Neural cell (in vitro differentiated cells): ENCODE data around the gene CCL17. TPM values are rescaled to one million over a fixed set of nuclear protein-coding genes. Genes with fewer than 3 reads are reported as not detected.

Experiments used
- H2AFZ ChIP-seq: fragments of 200-600, 300-800 bp; sonication (generic), shearing (Covaris generic); 2 replicates; pipeline ENCODE4 v1.6.0; 2014; ENCODE audit warnings: low read depth, mild to moderate bottlenecking, antibody characterized with exemption, low read length, moderate library complexity
- H3F3A ChIP-seq: fragments of 200-600 bp; shearing (Covaris generic); 2 replicates; pipeline ENCODE4 v1.6.1; 2016; ENCODE audit warnings: mild to moderate bottlenecking, moderate library complexity, mixed read lengths, antibody characterized with exemption, low read length; ENCODE audit not compliant: insufficient read depth, poor library complexity, severe bottlenecking
- H3K27ac ChIP-seq: fragments of 200-600, 300-800 bp; sonication (generic), shearing (Covaris generic); 2 replicates; pipeline ENCODE4 v1.5.1; 2014; ENCODE audit warnings: mild to moderate bottlenecking, low read length, moderate library complexity
- H3K27me3 ChIP-seq: fragments of 300-800, 200-600 bp; sonication (generic), shearing (Covaris generic); 2 replicates; pipeline ENCODE4 v1.6.0; 2014; ENCODE audit warnings: mild to moderate bottlenecking, low read depth, low read length, moderate library complexity; ENCODE audit not compliant: insufficient read depth
- H3K36me3 ChIP-seq: fragments of 300-800, 200-600 bp; sonication (generic), shearing (Covaris generic); 2 replicates; pipeline ENCODE4 v1.5.1; 2014; ENCODE audit warnings: mild to moderate bottlenecking, antibody characterized with exemption, low read length, moderate library complexity; ENCODE audit not compliant: insufficient read depth
- H3K4me2 ChIP-seq: fragments of 300-800, 200-600 bp; sonication (generic), shearing (Covaris generic); 2 replicates; pipeline ENCODE4 v1.6.0; 2014; ENCODE audit warnings: mild to moderate bottlenecking, low read length
- H3K4me3 ChIP-seq: fragments of 300-800, 200-600 bp; sonication (generic), shearing (Covaris generic); 2 replicates; pipeline ENCODE4 v1.5.1; 2014; ENCODE audit warnings: mild to moderate bottlenecking, low read length, moderate library complexity
- H3K79me2 ChIP-seq: fragments of 200-600 bp; shearing (Covaris generic); replicated peaks from 2 replicates; pipeline ENCODE4 v1.6.0; 2014; ENCODE audit warnings: mild to moderate bottlenecking, low read length, moderate library complexity; ENCODE audit not compliant: insufficient read depth
- H3K9ac ChIP-seq: fragments of 300-800, 200-600 bp; sonication (generic), shearing (Covaris generic); 2 replicates; pipeline ENCODE4 v1.6.1; 2016; ENCODE audit warnings: mild to moderate bottlenecking, low read length, mixed read lengths
- H3K9me2 ChIP-seq: fragments of 200-600 bp; shearing (Covaris generic); 2 replicates; pipeline ENCODE4 v1.6.1; 2016; ENCODE audit warnings: mild to moderate bottlenecking, low read length, mixed read lengths; ENCODE audit not compliant: insufficient read depth
- H3K9me3 ChIP-seq: fragments of 200-600, 300-800 bp; sonication (generic), shearing (Covaris generic); 2 replicates; pipeline ENCODE4 v1.6.1; 2016; ENCODE audit warnings: mild to moderate bottlenecking, mixed run types, low read length, moderate library complexity, mixed read lengths
- H4K20me1 ChIP-seq: fragments of 200-600 bp; shearing (Covaris generic); 2 replicates; pipeline ENCODE4 v1.6.1; 2016; ENCODE audit warnings: mild to moderate bottlenecking, mixed run types; ENCODE audit not compliant: insufficient read depth
- CTCF ChIP-seq: fragments of 450-650 bp; IDR thresholded peaks from 2 replicates; pipeline ENCODE4 v1.5.1; 2014; ENCODE audit warnings: antibody characterized with exemption, mild to moderate bottlenecking, moderate library complexity; ENCODE audit not compliant: poor library complexity, severe bottlenecking
- EP300 ChIP-seq: fragments of 450-650 bp; conservative IDR thresholded peaks from 2 replicates; pipeline ENCODE4 v1.6.1; 2014; ENCODE audit warnings: antibody characterized with exemption, mild to moderate bottlenecking, moderate library complexity; ENCODE audit not compliant: poor library complexity, severe bottlenecking
- EZH2 ChIP-seq: fragments of 200-600, 300-800 bp; shearing (Covaris generic), sonication (generic); IDR thresholded peaks from 2 replicates; pipeline ENCODE4 v1.6.1; 2014; ENCODE audit warnings: antibody characterized with exemption, low read length, borderline replicate concordance, mild to moderate bottlenecking; ENCODE audit not compliant: insufficient read depth, poor library complexity, severe bottlenecking
- MXI1 ChIP-seq: fragments of 450-650 bp; conservative IDR thresholded peaks from 2 replicates; pipeline ENCODE4 v1.6.1; 2014; ENCODE audit warnings: antibody characterized with exemption, mild to moderate bottlenecking; ENCODE audit not compliant: poor library complexity, severe bottlenecking
- POLR2AphosphoS5 ChIP-seq: IDR thresholded peaks from 2 replicates; pipeline ENCODE4 v1.6.1; 2012
- RAD21 ChIP-seq: fragments of 450-650 bp; conservative IDR thresholded peaks from 2 replicates; pipeline ENCODE4 v1.6.1; 2014; ENCODE audit warnings: antibody characterized with exemption, mild to moderate bottlenecking, moderate library complexity
- REST ChIP-seq: IDR thresholded peaks from 2 replicates; pipeline ENCODE4 v1.6.1; 2012; ENCODE audit warnings: borderline replicate concordance
- SMC3 ChIP-seq: fragments of 450-650 bp; conservative IDR thresholded peaks from 2 replicates; pipeline ENCODE4 v1.6.1; 2014; ENCODE audit warnings: antibody characterized with exemption, mild to moderate bottlenecking, moderate library complexity; ENCODE audit not compliant: poor library complexity
- TAF1 ChIP-seq: IDR thresholded peaks from 2 replicates; pipeline ENCODE4 v1.6.1; 2012; ENCODE audit warnings: low read depth
- polyA plus RNA-seq: library from polyadenylated mRNA; depleted of rRNA; stranded (reverse); fragments of >200 nt; gene quantifications from 2 replicates; pipeline ENCODE4 v1.2.3, GENCODE V29; 2014

The CCL17 gene
- polyA plus RNA-seq, 1 donor from 2014 or later = not detected

- H3K9me2 ChIP-seq = no peaks in the 10 kb centered on the region
Observed at GRCh38 chr16:57413301-57413730, 8.7 kb downstream of the CCL17 start.

GRCh38 chr16:57413733-57414132 is 9.2 kb downstream of the CCL17 start:
- Histone ChIP-seq H2AFZ (no peak overlapping the region), H3K9me2 (no peaks in the 10 kb centered on the region), H3K36me3 (no peaks in the 10 kb centered on the region), H3K4me2 (no peak overlapping the region), H3K27me3 (no peaks in the 10 kb centered on the region), H3F3A (no peaks in the 10 kb centered on the region), H3K9me3 (no peaks in the 10 kb centered on the region), H4K20me1 (no peaks in the 10 kb centered on the region), H3K9ac (no peak overlapping the region), H3K27ac (no peak overlapping the region), H3K79me2 (no peaks in the 10 kb centered on the region), H3K4me3 (no peak overlapping the region)
- TF ChIP-seq TAF1 = no peak
- TF ChIP-seq EP300 = no peak
- TF ChIP-seq RAD21 = no peak
- TF ChIP-seq SMC3 = no peak
- TF ChIP-seq POLR2AphosphoS5 = no peak
- no peak for TF ChIP-seq CTCF
- no peak for TF ChIP-seq MXI1
- no peak for TF ChIP-seq REST
- TF ChIP-seq EZH2 = no peak

More at GRCh38 chr16:57413301-57413730, 8.7 kb downstream of the CCL17 start:
- Histone ChIP-seq H3K79me2 (no peaks in the 10 kb centered on the region), H4K20me1 (no peaks in the 10 kb centered on the region), H2AFZ (no peak overlapping the region), H3K4me3 (no peak overlapping the region), H3F3A (no peaks in the 10 kb centered on the region), H3K27ac (no peak overlapping the region), H3K9me3 (no peaks in the 10 kb centered on the region), H3K36me3 (no peaks in the 10 kb centered on the region), H3K4me2 (no peak overlapping the region), H3K9ac (no peak overlapping the region), H3K27me3 (no peaks in the 10 kb centered on the region)
- TF ChIP-seq TAF1 = no peak
- TF ChIP-seq REST = no peak
- no peak for TF ChIP-seq SMC3
- no peak for TF ChIP-seq EP300
- no peak for TF ChIP-seq MXI1
- TF ChIP-seq EZH2 = no peak
- no peak for TF ChIP-seq POLR2AphosphoS5
